NCI-H510A (cell line): Measurements from ENCODE around the gene ACADSB.

Experiments
- DNase-seq: peaks from one replicate; lab custom pipeline; 2025; lab: John Stamatoyannopoulos, UW

ACADSB gene

DNA sequence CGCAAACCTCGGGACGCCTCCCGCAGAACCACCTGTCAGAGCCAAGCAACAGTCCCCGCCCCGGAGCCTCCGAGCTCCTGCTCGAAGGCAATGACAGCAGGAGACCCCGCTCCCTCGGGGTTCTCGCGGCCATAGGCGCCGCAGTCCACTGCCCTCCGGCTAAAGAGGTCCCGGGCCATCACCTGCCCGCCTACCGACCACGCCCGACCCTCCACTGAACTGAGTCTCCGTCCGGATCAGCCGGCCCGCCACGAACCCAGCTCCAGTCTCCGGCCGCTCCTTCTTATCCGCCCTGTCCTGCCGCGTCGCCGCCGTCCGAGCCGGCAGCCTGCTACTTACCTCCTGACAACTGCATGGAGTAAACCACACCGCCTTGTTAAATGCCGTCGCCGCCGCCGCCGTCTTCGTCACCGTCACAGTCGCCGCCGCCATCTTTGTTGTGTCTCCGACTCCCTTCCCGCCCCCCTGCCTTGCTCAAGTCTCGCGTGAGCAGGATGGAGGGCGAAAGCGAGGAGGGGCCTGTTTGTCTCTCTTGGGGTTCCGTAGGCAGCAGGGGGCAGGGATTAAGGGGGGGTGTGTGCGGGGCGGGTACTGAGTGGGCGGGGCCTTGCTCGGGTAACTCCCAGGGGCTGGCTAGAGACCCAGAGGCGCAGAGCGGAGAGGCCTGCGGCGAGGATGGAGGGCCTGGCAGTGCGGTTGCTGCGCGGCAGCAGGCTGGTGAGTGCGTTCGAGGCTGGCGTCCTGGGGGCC lies at the start of gene ACADSB, which contains the start of gene IKZF5:
ACADSB (plus strand) TSS at position 652 of the 750 bp plus-strand sequence; CDS start at position 676, 24 bp downstream.
IKZF5 (minus strand) TSS at position 441 of the 750 bp plus-strand sequence. CDS start 10,170 bp downstream, outside the sequence.
- DNase-seq = peak; percentile 96

DNA sequence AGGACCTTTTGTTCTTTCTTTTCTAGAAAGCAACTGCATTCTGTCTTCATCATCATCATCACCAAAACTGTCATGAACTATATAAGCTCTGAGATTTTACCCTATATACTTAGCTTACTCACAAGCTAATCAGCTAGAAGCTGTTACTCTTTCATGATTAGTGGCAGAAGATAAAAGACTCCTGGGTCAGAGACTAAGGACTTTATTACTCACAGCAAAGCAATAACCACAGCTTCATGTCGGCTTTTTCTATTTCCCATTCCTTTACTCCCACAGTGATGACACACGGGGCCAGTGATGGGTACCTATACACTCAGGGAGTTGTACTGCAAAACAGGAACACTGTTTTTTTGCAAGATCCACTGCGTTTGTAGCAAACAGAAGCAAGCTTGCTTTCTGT lies 46.4 kb upstream of the ACADSB start:
- no peak for DNase-seq

DNA sequence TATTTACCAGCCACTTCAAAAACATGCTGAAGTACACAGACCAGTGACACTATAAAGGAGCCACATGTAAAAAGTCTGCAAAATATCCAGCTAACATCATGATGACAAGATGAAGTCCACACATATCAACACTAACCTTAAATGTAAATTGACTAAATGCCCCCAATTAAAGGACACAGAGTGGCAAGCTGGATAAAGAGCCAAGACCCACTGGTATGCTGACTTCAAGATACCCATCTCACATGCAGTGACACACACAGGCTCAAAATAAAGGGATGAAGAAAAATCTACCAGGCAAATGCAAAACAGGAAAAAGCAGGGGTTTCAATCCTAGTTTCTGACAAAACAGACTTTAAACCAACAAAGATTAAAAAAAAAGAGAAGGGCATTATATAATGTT lies 41.9 kb upstream of the ACADSB start:
- DNase-seq = no peak

DNA sequence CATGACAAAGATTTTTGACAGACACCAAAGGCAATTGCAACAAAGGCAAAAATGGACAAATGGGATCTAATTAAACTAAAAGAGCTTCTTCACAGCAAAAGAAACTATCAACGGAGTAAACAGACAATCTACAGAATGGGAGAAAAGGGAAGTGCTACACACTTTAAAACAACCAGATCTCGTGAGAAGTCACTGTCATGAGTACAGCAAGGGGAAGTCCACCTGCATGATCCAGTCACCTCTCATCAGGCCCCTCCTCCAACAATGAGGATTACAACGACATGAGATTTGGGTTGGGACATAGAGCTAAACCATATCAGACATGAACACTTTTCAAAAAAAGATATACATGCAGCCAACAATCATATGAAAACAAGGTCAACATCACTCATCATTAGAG lies 40.1 kb upstream of the ACADSB start:
- DNase-seq = no peak

DNA sequence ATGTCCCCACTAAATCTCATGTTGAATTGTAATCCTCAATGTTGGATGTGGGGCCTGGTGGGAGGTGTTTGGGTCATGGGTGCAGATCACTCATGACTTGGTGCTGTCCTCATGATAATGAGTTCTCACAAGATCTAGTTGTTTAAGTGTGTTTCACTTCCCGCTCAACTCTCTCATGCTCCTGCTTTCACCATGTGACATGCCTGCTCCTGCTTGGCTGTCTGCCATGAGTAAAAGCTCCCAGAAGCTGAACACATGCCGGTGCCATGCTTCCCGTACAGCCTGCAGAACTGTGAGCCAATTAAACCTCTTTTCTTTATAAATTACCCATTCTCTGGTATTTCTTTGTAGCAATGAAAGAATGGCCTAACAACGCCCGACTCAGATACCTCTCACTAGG lies 34.8 kb upstream of the ACADSB start:
- no peak for DNase-seq

DNA sequence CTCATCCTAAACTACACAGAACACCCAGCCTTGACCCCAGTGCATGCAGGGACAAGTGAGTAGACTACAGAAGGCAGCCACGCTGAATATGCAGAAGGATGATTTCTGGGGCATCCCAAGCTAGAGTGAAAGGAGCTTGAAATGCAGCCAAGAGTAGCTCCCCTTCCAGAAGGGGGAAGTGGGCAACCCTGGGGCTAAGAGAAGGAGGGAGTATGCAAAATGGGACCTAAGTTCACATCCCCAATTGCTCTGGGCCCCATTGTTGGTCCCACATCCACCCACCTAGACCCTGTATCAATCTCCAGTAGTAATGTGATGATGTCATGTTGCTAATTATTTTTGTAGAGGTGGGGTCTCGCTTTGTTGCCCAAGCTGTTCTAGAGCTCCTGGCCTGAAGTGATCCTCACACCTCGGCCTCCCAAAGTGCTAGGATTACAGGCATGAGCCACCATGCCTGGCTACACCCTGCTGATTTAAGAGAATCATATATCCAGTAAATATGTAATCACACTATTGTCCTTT lies 34.2 kb upstream of the ACADSB start:
- no peak for DNase-seq

DNA sequence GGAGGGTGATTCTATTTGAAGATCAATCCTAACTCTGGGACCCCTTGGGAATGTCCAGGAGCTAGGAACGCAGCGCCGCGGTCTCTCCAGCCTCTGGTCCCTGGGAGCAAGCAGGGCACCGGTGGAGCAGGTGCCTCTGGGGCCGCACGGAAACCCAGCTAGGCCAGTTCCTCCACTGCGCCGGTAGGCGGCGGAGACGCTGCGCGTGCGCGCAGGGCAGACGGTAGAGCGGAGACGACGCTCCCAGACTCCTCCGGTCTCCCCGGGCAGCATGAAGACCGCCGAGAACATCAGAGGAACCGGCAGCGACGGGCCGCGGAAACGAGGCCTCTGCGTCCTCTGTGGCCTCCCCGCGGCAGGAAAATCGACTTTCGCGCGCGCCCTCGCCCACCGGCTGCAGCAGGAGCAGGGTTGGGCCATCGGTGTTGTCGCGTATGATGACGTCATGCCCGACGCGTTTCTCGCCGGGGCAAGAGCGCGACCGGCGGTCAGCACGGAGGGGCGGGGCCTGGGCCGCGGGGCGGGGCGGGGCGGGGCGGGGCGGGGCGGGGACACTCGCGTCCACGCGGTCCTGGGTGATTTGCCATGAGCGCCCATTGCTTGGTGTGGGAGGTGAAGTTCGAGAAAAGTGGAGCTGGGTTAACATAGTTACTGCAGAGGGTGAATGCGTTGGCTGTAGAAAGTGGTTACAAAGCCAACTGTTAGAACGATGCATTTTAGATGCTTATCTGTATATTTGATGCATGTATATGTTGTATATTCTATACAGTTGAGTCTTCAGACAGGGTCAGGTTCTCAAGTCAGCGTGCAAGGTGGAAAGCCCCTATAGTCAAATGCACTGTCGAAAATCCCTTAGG lies 28.4 kb upstream of the ACADSB start, which contains the start of gene PSTK:
PSTK (plus strand) TSS at position 193 of the 857 bp plus-strand sequence; CDS start at position 272, 79 bp downstream.
- DNase-seq = peak; percentile 81

DNA sequence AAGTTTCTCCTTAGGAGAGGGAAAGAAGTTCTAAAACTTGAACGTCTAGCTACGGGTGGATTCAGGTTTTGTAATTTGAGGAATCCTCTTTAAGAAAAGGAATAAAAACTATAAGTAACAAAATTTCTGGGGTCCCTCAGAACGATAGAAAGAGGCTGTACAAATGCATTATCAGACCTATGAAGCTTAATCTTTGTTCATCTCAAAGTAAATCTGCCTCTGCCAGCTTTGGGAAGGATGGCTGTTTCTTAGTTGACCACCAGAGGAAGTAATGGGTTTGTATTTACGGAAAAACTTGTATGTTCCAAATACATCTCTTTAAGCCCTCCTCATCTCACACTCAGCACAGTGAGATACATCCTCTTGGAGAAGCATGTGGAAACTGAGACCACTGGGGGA lies 27.7 kb upstream of the ACADSB start:
- DNase-seq = no peak

DNA sequence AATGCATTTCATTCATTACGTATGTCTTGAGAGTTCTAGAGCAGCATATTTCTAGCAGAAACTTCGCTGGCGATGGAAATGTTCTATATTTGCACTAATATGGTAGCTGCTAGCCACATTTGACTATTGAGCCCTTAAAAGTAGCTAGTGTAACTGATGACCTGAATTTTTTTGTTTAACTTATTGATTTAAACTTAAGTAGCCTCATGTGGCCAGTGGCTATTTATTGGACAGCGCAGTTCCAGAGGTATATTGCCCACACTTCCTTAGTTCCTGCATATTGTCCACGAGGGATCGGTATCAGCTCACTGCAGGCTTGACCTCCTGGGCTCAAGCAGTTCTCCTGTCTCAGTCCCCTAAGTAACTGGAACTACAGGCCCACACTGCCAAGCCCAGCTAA lies 24.9 kb upstream of the ACADSB start:
- DNase-seq = no peak

DNA sequence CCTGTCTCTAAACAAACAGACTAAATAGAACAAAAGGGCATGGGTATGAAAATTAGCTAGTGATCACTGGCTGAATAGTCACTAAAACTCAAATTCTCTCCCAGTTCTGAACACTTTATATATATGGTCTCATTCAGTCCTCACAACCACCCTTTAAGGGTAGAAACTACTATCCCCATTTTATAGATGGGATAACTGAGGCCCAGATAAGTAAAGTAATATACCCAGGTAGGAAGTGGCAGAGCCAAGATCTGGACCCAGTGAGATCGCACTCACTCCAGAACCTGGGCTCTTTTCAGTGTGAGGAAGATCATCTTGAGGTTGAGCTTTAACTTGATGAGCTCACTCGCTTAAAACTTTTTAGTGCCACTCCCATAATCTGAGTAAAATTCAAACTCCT lies 24.1 kb upstream of the ACADSB start:
- DNase-seq = no peak

DNA sequence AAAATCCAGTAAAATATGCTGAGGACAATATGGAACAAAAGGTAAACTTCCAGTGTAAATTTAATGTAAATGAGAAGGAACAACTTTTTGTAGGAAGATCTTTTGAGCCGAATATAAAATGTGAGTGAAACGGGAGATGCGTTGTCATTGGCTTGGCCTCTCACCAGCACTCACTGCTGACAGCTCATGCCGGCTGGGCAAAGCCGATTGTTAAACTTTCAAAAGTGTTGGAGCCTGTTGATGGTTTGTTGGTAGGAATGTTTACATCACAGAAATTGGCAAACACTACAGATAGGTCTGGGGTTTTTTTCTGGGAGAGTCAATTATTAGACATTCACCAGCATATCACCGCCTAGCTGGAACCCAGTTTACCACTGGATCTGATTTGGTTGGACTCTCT lies 22.5 kb upstream of the ACADSB start:
- no peak for DNase-seq

DNA sequence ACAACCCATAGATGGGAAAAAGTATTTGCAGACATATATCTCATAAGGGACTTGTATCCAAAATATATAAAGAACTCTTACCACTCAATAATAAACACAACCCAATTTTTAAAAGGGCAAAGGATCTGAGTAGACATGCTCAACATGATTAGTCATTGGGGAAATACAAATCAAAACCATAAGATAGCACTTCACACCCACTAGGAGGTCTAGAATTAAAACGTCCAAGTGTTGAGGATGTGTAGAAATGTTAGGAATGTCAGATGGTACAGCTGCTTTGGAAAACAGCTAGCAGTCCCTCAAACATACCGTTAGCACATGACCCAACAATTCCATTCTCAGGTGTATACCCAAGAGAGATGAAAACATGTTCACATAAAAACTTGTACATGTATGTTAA lies 20.3 kb upstream of the ACADSB start:
- DNase-seq = no peak

DNA sequence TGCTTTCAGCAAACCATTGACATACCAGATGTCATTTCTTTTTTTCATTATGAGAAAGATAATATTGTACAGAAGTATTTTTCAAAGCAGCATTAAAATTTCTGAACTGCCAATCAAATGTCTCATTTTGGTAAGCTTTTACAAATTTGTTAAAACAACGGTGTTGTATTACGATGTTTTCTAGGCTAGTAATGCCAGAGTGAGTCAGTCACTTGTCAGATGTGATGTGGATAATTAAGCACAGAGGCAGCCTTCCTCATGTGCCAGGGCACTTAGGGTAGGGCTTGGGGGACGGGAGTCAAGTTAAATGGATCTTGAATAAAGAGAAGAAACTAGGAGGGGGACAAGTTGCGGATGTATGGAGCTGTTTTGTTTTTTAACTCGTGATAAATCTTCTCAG lies 18.5 kb upstream of the ACADSB start:
- no peak for DNase-seq

DNA sequence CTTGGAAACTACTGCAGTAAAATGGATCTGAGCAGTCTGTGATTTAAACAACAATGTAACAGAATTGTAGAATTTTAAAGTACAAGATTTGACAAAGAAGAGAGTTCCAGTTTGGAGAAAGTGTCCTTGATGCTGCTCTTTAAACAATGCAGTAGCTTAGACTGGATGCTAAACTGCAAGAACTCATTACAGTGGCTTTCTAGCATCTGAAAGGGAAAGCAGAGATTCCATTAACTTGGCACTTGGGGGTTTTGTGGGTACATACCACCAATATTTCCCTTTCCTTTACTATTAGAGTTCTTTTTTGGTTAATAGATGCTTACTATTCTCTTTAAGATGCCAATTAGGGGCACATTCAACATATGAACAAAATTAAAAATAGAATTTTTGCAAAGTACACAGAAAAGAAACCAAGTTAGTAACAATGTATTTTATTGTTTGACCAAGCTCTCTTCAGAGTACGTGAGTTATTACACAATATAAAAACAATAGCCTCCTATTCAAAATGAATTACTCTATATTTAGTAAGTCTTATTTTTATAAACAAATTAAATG lies 16.7 kb upstream of the ACADSB start:
- DNase-seq = no peak

DNA sequence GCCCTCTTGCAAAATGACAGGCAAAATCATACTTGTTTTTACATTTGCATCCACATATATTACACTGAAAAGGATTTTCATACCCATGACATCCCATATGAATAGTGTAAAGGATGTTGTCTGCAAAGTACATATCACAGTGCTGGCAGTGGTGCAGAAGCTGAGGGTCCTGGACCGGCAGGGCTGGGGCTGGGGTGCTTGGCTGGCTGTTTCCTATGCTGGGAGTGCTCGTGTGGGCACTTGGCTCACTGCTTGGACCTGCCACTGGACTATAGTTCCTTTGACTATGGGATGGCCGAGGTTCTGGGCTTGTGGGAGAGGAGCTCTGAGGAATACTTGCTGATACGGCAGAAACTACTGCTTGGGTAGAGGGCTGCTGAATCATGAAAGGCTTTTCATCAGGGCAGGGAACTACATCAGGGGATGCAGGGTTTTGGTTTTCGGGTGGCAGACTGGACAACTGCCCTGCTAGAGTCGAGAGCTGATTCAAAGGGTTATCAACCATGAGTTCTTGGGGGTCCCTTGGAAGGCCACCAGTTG lies 14.9 kb upstream of the ACADSB start:
- no peak for DNase-seq

DNA sequence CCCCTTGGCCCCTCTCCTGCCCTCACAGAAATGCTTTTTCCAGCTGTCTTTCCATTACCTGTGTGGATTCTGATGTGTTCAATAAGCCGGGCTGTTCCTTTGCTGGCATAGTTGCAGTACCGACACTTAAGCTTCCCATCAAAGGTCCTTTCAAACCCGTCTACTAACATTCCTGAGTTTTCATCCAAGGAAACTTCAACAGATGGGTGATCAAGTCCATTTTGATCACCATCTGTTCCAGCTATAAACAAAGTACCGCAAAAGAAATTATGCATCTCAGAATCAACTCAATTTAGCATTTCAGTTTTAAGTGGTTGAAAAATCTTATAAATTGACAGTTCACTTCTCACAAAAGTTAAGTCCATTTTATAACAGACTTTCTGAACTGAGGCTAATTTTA lies 12.9 kb upstream of the ACADSB start:
- DNase-seq = no peak

DNA sequence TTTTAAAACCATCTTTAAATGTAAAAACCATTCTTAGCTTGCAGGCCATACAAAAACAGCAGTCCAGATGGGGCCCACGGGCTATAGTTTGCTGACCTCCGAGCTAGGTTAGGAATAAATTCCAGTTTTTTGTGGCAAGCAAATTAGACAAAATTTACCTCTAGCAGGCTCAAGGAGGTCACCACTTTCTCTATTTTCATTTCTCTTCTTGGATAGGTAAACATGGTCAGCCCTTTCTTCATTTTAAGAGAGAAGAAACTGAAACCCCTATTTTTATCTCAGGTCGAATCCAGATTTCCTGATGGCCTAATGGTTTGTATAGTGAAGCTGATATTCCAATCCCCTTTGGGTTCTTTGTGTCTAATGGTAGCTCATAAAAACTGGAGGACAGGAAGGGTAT lies 10.9 kb upstream of the ACADSB start:
- no peak for DNase-seq

DNA sequence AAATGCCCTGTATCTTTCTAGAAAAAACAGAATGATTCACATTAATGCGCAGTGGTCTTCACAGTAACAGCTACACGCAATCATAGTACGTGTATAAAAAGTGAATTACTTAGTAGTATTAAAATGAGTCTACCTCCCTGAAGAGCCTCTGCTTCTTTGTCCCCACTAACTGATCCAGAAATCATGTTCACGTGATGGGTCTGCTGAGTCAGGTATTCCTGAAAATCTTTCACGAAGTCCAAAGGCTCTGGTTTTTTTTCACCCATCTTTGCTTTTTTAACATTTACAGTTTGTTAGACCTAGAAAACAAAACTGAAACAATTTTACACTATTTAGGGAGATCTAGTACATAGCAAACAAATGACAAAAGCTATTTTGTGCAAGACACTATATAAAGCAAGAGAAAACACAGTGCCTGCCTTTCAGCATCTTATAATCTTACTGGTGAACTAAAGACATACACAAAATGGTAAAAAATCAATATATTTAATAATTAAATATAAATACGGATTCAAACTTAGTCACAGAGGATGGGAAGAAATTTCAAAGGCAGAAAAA lies 10.4 kb upstream of the ACADSB start:
- no peak for DNase-seq

DNA sequence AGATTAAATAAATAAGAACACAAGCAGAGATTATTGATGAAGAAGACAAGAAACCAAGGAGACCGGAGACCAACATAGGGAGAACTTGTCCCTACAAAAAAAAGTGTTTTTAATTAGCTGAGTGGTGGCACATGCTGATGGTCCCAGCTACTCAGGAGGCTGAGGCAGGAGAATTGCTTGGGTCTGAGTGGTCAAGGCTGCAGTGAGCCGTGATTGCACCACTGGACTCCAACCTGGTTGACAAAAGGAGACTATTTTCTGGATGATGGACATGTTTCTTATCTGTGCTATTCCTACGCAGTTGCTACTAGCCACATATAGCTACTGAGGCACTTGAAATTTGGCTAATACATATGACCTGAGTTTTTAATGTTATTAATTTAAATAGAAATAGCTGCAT lies 9.9 kb upstream of the ACADSB start:
- no peak for DNase-seq

DNA sequence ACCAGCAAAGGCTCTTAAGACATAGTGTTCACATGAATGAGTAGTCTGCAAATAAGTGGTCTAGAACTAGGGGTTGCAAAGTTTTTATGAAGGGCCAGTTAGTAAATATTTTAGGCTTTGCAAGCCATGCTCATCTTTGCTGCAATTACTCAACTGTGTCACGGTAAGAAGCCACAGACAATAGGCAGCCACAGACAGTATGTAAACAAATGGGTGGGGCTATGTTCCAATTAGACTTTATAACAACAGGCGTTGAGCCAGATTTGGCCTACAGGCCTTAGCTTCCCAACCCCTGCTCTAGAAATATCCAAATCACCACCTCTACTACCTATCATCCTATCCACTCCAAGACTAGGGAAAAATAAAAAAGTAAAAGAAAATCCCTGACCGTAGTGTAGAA lies 9.5 kb upstream of the ACADSB start:
- peak; percentile 58 for DNase-seq

DNA sequence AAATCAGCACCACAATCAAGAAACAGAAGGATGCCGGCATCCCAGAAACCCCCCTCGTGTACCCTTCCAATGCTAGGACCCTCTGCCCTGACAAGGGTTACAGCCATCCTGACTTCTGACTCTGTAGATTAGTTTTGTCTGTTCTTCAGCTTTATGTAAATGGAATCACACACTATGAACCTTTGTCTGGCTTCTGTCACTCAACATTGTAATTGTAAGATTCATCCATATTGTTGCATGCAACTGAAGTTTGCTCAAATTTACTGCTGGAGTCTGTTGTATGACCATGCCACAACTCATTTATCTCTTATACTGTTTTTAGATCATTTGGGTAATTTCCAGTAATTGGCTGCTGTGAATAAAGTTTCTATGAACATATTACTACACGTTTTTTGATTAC lies 8.7 kb upstream of the ACADSB start:
- DNase-seq = no peak

DNA sequence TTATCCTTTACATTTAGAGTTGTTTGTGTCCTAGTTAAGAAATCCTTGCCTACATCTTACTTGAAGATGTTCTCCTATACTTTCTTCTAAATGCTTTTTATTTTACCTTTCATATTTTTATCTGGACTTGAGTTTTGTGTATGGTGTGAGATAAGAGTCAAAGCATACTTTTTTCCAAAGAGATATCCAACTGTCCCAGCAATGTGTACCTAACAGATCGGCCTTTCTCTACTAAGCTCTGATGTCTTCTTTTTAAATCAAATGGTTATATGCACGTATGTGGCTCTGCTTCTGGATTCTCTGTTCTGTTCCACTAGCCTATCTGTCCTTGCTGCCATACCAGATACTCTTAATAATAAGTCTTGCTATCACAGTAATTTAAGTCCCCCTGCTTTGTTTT lies 7.4 kb upstream of the ACADSB start:
- no peak for DNase-seq
